ENCODE measurements around the gene RHCG. TPM values are rescaled to one million over a fixed set of nuclear protein-coding genes. Genes with fewer than 3 reads are reported as not detected.

RHCG gene
- total and polyA plus RNA-seq, 2 of the 13 experiments (the other 11 are each of a cell fraction or from before 2014, with no cell fraction given): not detected

DNA sequence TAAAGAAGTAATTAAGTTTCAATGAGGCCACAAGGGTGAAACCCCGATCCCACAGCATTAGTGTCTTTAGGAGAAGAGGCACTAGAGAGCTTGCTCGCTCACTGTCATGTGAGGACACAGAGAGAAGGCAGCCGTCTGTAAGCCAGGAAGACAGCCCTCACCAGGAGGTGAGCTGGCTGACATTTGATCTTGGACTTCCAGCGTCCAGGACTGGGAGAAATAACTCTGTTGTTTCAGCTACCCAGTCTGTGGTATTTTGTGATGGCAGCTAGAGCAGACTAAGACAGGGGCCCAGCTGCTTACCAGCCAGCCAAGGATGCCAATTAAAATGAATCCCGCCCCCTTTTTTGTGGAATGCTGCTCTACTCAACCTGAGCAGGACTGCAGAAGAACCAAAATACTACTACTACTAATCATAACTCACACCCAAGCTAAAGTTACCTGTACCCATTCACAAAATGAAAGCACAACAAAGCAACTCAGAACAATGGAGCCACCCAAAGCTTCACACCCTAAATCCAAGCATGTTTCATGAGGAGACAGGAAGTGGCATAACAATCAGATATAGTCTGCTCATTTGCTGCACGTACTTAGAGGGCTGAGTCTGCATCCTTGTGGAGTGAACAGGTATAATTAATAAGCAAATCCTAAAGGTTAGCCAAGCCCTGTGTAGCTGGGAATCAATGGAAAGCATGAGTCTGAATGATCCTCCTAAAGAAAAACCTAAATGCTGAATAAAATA, 35.6 kb upstream of the RHCG start:
- intact Hi-C loops (cut with micrococcal nuclease; ENCODE audit: unreplicated experiment) (no loop called here), in situ Hi-C loops (cut with HindIII; ENCODE audit: extremely low pct_ligation_motif_present, low pct_unique_long_range_greater_than_20kb) (no loop called here)
- Histone ChIP-seq H2AFZ (ENCODE audit: low read length) (no peak overlapping the region), H3K4me1 (ENCODE audit: insufficient read depth, low read length) (peaks cover 8% of the 10 kb centered on the region), H3K9ac (ENCODE audit: insufficient read depth, low read depth, low read length) (no peak overlapping the region), H3K4me3 (replicated peaks in 1 of 3; ENCODE audit: insufficient read depth in 1 of 3, low read depth in 2 of 3, low read length in 3 of 3) (no peak overlapping the region), H3K27ac (ENCODE audit: extremely low read length, insufficient read depth, low read length) (no peak overlapping the region), H3K36me3 (replicated peaks in 1 of 2; ENCODE audit: control insufficient read depth in 1 of 2, insufficient read depth in 2 of 2, low read length in 2 of 2) (no peaks in the 10 kb centered on the region), H3K9me3 (ENCODE audit: low read length) (no peaks in the 10 kb centered on the region), H4K20me1 (ENCODE audit: insufficient read depth, low read length) (no peaks in the 10 kb centered on the region), H3K79me2 (ENCODE audit: insufficient read depth, low read length) (no peaks in the 10 kb centered on the region), H3K27me3 (ENCODE audit: control insufficient read depth in 1 of 2, insufficient read depth in 2 of 2, low read length in 2 of 2) (peaks cover 2 to 6% of the 10 kb centered on the region in 2 experiments; a peak in 3 of 5 replicates), H3K4me2 (ENCODE audit: low read depth, low read length) (no peak overlapping the region)
- peak; percentile 40; the same call in 2 of the 3 replicates for ATAC-seq
- POLR2A ChIA-PET: no interaction called here
- no peak for FAIRE-seq
- BruUV-seq (replicated peaks): no TSS peak
- CTCF ChIA-PET (ENCODE audit: low intra/inter-chr PET ratio, low total read pairs): no interaction called here
- no peak for TF ChIP-seq KLF15 (CRISPR knock-in tag; IDR thresholded peaks at IDR 0.05; ENCODE audit: borderline replicate concordance)
- TF ChIP-seq ATF7-NPFF (CRISPR knock-in tag; IDR thresholded peaks at IDR 0.05; ENCODE audit: low read depth): no peak
- TF ChIP-seq ZNF484 (CRISPR knock-in tag; IDR thresholded peaks at IDR 0.05; ENCODE audit: borderline replicate concordance, low read depth): no peak
- no peak for TF ChIP-seq ZNF589 (CRISPR knock-in tag; conservative IDR thresholded peaks at IDR 0.05)
- TF ChIP-seq ZNF75D (CRISPR knock-in tag; IDR thresholded peaks at IDR 0.05; ENCODE audit: borderline replicate concordance): no peak
- TF ChIP-seq KAT2B (IDR thresholded peaks at IDR 0.05; ENCODE audit: borderline replicate concordance, low read depth, low read length): no peak
- TF ChIP-seq ZNF224 (CRISPR knock-in tag; IDR thresholded peaks at IDR 0.05): no peak
- no peak for TF ChIP-seq ZEB1 (IDR thresholded peaks at IDR 0.05; ENCODE audit: insufficient replicate concordance, low read depth)
- TF ChIP-seq ZNF567 (CRISPR knock-in tag; IDR thresholded peaks at IDR 0.05; ENCODE audit: borderline replicate concordance): no peak
- no peak for TF ChIP-seq POLR2G (IDR thresholded peaks at IDR 0.05; ENCODE audit: low read depth, low read length)
- no peak for TF ChIP-seq MBD4 (IDR thresholded peaks at IDR 0.05; ENCODE audit: borderline replicate concordance, low read length)
- TF ChIP-seq ZNF703 (CRISPR knock-in tag; IDR thresholded peaks at IDR 0.05; ENCODE audit: borderline replicate concordance): no peak
- TF ChIP-seq SUZ12 (IDR thresholded peaks at IDR 0.05; ENCODE audit: low read depth, low read length): no peak
- 7% methylated on average over 6 of the region's 6 CpGs for WGBS (ENCODE audit: low lambda C conversion rate)
- no peak for DNase-seq (ENCODE audit: low spot score)
